VCaP (cell line): ENCODE data around the gene C20orf173.

Source experiments
- H3K27ac ChIP-seq: fragments of 450-650 bp; 2 replicates; pipeline ENCODE4 v1.5.1; 2017
- CTCF ChIP-seq: fragments of 450-650 bp; conservative IDR thresholded peaks from 2 replicates; pipeline ENCODE4 v1.5.1; 2017; ENCODE audit warnings: mild to moderate bottlenecking, moderate library complexity

C20orf173 gene

GRCh38 chr20:35529552-35529951 is at the start of gene C20orf173:
Gene C20orf173, minus strand, starts transcription at chr20:35529652. Its CDS starts 279 bp downstream, at chr20:35529373.
- no peak for TF ChIP-seq CTCF
- H3K27ac ChIP-seq: no peak within 1 kb of the TSS

GRCh38 chr20:35579196-35579595 is 49.7 kb upstream of the C20orf173 start:
- no peak overlapping the region for H3K27ac ChIP-seq
- no peak for TF ChIP-seq CTCF

GRCh38 chr20:35578469-35578868 is 49.0 kb upstream of the C20orf173 start:
- no peak overlapping the region for H3K27ac ChIP-seq
- TF ChIP-seq CTCF: no peak

GRCh38 chr20:35576816-35577215 is 47.4 kb upstream of the C20orf173 start:
- no peak overlapping the region for H3K27ac ChIP-seq
- TF ChIP-seq CTCF: no peak

- no peak for TF ChIP-seq CTCF
- H3K27ac ChIP-seq: no peak overlapping the region
Observed at GRCh38 chr20:35575958-35576357, 46.5 kb upstream of the C20orf173 start.

GRCh38 chr20:35572838-35573237 is 43.4 kb upstream of the C20orf173 start:
- TF ChIP-seq CTCF: no peak
- no peak overlapping the region for H3K27ac ChIP-seq

GRCh38 chr20:35571555-35571954 is 42.1 kb upstream of the C20orf173 start:
- no peak overlapping the region for H3K27ac ChIP-seq
- TF ChIP-seq CTCF: no peak

GRCh38 chr20:35568645-35569044 is 39.2 kb upstream of the C20orf173 start:
- no peak overlapping the region for H3K27ac ChIP-seq
- peak; percentile 61; the same call in 1 of the 2 replicates for TF ChIP-seq CTCF
